DMS114 treated with DMSO at 0.1 percent for 48 hours (cell line): ENCODE data around the gene CD8B.

Experiments used
- DNase-seq: peaks from one replicate; lab custom pipeline; 2025; ENCODE audit not compliant: unreplicated experiment; lab: John Stamatoyannopoulos, UW

The CD8B gene

GRCh38 chr2:86775338-86775737, 86.3 kb downstream of the CD8B start:
- no peak for DNase-seq

- DNase-seq, result no peak
These were observed 86.8 kb downstream of the CD8B start for GRCh38 chr2:86774862-86775261.

GRCh38 chr2:86772611-86773010, 89.1 kb downstream of the CD8B start:
- DNase-seq, result no peak

GRCh38 chr2:86770816-86771301, 90.8 kb downstream of the CD8B start:
- DNase-seq, result no peak

GRCh38 chr2:86769838-86770237, 91.8 kb downstream of the CD8B start:
- DNase-seq, result no peak

GRCh38 chr2:86768189-86768949, 93.3 kb downstream of the CD8B start:
- DNase-seq, result no peak
